ENCODE measurements around the gene PTPRQ.

- TF ChIP-seq, protein P1, sequence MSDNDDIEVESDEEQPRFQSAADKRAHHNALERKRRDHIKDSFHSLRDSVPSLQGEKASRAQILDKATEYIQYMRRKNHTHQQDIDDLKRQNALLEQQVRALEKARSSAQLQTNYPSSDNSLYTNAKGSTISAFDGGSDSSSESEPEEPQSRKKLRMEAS (IDR thresholded peaks at IDR 0.05; ENCODE audit: low read depth, low read length) = no peak
- TF ChIP-seq, protein P2, sequence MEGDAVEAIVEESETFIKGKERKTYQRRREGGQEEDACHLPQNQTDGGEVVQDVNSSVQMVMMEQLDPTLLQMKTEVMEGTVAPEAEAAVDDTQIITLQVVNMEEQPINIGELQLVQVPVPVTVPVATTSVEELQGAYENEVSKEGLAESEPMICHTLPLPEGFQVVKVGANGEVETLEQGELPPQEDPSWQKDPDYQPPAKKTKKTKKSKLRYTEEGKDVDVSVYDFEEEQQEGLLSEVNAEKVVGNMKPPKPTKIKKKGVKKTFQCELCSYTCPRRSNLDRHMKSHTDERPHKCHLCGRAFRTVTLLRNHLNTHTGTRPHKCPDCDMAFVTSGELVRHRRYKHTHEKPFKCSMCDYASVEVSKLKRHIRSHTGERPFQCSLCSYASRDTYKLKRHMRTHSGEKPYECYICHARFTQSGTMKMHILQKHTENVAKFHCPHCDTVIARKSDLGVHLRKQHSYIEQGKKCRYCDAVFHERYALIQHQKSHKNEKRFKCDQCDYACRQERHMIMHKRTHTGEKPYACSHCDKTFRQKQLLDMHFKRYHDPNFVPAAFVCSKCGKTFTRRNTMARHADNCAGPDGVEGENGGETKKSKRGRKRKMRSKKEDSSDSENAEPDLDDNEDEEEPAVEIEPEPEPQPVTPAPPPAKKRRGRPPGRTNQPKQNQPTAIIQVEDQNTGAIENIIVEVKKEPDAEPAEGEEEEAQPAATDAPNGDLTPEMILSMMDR (IDR thresholded peaks at IDR 0.05; ENCODE audit: low read depth, low read length) = no peak
- no peak for TF ChIP-seq POLR2A (IDR thresholded peaks at IDR 0.05; ENCODE audit: extremely low read depth, insufficient read length)
These were observed 138.4 kb downstream of the PTPRQ start for GRCh38 chr12:80582431-80582830.
